ENCODE data around the gene HTT. TPM values are rescaled to one million over a fixed set of nuclear protein-coding genes. Genes with fewer than 3 reads are reported as not detected.

The HTT gene
- total RNA-seq, 4 donors from 2014 or later: 37.5 to 119 (median 48.7) TPM

DNA sequence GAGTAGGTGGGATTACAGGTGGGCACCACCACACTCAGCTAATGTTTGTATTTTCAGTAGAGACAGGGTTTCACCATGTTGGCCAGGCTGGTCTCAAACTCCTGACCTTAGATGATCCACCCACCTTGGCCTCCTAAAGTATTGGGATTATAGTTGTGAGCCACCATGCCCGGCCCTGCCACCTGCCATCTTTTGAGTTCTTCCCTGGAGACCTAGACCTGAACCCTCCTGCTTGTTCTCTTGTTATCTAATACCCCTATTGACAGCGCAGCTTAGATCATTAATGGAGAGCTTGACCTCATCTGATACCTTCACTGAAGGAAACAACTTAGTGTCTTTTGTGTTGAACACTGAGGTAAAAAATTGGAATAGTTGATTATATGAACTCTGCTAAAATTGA, 53.6 kb downstream of the HTT start:
- H3K36me3 ChIP-seq: peaks cover 9 to 85% (median 31%) of the 10 kb centered on the region in 3 donors
- WGBS, 2 donors: 97 to 100% methylated on average over 2 of the region's 2 CpGs
- H3K27me3 ChIP-seq: no peaks in the 10 kb centered on the region
- intact Hi-C loops (cut with DNase I): no loop called here
- DNase-seq: no peak
- no peaks in the 10 kb centered on the region for H3K9me3 ChIP-seq
- H3K4me1 ChIP-seq: peaks cover 0 to 16% (median 0%) of the 10 kb centered on the region in 3 donors
- TF ChIP-seq CTCF (IDR thresholded peaks at IDR 0.05) (no peak), POLR2A (IDR thresholded peaks at IDR 0.05) (no peak)
- H3K4me3 ChIP-seq: no peak overlapping the region
- H3K27ac ChIP-seq: no peak overlapping the region

GRCh38 chr4:3128976-3129375, 54.5 kb downstream of the HTT start:
- H3K4me1 ChIP-seq: peaks cover 0 to 6% (median 0%) of the 10 kb centered on the region in 3 donors
- 67 to 74% methylated on average over 1 of the region's 1 CpG for WGBS, 2 donors
- no peak overlapping the region for H3K4me3 ChIP-seq
- H3K27ac ChIP-seq: no peak overlapping the region
- H3K36me3 ChIP-seq: peaks cover 9 to 94% (median 35%) of the 10 kb centered on the region in 3 donors
- TF ChIP-seq POLR2A (IDR thresholded peaks at IDR 0.05) (no peak), CTCF (IDR thresholded peaks at IDR 0.05) (no peak)
- no peaks in the 10 kb centered on the region for H3K9me3 ChIP-seq
- intact Hi-C loops (cut with DNase I): no loop called here
- no peaks in the 10 kb centered on the region for H3K27me3 ChIP-seq
- no peak for DNase-seq

- intact Hi-C loops (cut with DNase I): no loop called here
- H3K27me3 ChIP-seq: no peaks in the 10 kb centered on the region
- no peak for DNase-seq
- H3K36me3 ChIP-seq: peaks cover 9 to 100% (median 42%) of the 10 kb centered on the region in 3 donors
- H3K4me3 ChIP-seq: no peak overlapping the region
- H3K9me3 ChIP-seq: no peaks in the 10 kb centered on the region
- WGBS, 2 donors: 76 to 85% methylated on average over 3 of the region's 3 CpGs
- no peak for TF ChIP-seq CTCF (IDR thresholded peaks at IDR 0.05)
- TF ChIP-seq POLR2A (IDR thresholded peaks at IDR 0.05): no peak
- no peak overlapping the region for H3K27ac ChIP-seq
- H3K4me1 ChIP-seq: no peaks in the 10 kb centered on the region
These were observed 55.7 kb downstream of the HTT start for GRCh38 chr4:3130201-3130600.

GRCh38 chr4:3130826-3131225, 56.3 kb downstream of the HTT start:
- TF ChIP-seq CTCF (IDR thresholded peaks at IDR 0.05): no peak
- TF ChIP-seq POLR2A (IDR thresholded peaks at IDR 0.05): no peak
- 84 to 87% methylated on average over 4 of the region's 4 CpGs for WGBS, 2 donors
- H3K4me3 ChIP-seq: no peak overlapping the region
- intact Hi-C loops (cut with DNase I): no loop called here
- H3K36me3 ChIP-seq: peaks cover 9 to 100% (median 42%) of the 10 kb centered on the region in 3 donors
- no peak for DNase-seq
- H3K9me3 ChIP-seq: no peaks in the 10 kb centered on the region
- H3K27me3 ChIP-seq: no peaks in the 10 kb centered on the region
- no peak overlapping the region for H3K27ac ChIP-seq
- H3K4me1 ChIP-seq: peaks cover 0 to 6% (median 0%) of the 10 kb centered on the region in 3 donors

DNA sequence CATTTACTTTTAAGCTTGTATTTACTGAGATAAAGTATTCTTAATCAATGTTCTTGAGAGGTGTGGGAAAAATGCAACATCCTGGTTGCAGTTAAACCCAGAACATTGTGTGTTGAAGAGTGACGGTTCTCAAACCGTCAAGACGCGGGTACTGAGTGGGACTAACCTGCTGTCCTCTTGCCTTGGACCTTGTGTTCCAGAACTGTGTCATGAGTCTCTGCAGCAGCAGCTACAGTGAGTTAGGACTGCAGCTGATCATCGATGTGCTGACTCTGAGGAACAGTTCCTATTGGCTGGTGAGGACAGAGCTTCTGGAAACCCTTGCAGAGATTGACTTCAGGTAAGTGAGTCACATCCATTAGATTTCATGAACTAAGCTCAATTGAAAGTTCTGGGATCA, 59.7 kb downstream of the HTT start:
- WGBS, 2 donors: 98 to 100% methylated on average over 5 of the region's 5 CpGs
- H3K36me3 ChIP-seq: peaks cover 4 to 100% (median 35%) of the 10 kb centered on the region in 3 donors
- no peaks in the 10 kb centered on the region for H3K27me3 ChIP-seq
- intact Hi-C loops (cut with DNase I): no loop called here
- no peak overlapping the region for H3K4me3 ChIP-seq
- no peak for DNase-seq
- H3K4me1 ChIP-seq: peaks cover 0 to 10% (median 0%) of the 10 kb centered on the region in 3 donors
- no peaks in the 10 kb centered on the region for H3K9me3 ChIP-seq
- TF ChIP-seq CTCF (IDR thresholded peaks at IDR 0.05): no peak
- no peak for TF ChIP-seq POLR2A (IDR thresholded peaks at IDR 0.05)
- H3K27ac ChIP-seq: peak overlapping the region in 1 of 4 donors; percentile 31

Data from esophagus squamous epithelium (tissue), 5 donors.